GM19467 (cell line): ENCODE data around the gene SIX3.

Experiments
- ATAC-seq: cut with Tn5 transposase; IDR thresholded peaks from one replicate; pipeline ENCODE4 v1.9.1; 2021; ENCODE audit warnings: mild to moderate bottlenecking, moderate library complexity; ENCODE audit not compliant: unreplicated experiment

Gene SIX3

DNA sequence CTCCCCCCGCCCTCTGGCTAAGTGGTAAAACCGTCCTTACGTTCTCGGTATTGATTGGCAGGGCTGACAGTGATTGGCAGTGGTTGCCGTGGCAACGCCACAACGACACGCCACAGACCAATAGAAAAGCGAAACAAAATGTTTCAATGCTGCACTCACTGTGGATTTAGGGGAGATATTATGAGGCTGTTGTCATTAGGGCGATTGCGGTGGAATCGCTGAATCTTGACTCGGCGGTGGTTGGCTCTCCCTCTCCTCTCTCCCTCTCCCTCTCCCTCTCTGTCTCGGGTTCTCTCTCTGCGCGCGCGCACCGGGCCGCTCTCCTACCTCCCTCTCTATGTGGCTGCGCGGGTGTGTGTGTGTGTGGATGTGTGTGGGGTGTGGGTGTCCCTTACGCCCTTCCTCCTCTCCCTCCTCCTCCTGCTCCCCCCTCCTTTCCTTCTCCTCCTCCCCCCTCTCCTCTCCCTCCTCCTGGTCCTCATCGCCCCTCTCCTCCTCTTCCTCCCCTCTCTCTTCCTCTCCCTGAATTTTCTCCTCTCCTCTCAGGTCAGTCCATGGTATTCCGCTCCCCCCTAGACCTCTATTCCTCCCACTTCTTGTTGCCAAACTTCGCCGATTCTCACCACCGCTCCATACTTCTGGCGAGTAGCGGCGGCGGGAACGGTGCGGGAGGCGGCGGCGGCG, at the start of gene SIX3:
Gene SIX3 (plus strand): TSS at position 152 of the 684 bp plus-strand sequence. CDS start 403 bp downstream, at position 555.
- ATAC-seq = peak; percentile 55

DNA sequence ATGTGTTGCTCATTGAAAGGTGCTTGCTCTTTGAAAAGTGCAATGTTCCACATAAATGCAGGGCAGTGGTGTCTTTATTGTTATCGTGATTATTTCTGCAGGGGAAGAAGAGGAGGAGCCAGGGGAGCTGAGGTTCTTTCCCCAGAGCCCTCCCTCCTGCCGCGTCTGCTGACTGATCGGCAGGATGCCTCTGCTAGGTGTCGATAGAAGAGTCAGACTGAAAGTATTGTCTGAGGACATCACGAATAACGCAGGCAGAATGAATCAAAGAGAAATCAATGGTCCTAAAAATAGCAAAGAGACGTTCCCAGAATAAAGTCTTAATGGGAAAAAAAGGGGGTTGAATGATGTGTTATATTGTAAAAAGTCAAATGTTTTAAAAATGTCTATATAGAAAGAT, 47.4 kb upstream of the SIX3 start:
- ATAC-seq = no peak

DNA sequence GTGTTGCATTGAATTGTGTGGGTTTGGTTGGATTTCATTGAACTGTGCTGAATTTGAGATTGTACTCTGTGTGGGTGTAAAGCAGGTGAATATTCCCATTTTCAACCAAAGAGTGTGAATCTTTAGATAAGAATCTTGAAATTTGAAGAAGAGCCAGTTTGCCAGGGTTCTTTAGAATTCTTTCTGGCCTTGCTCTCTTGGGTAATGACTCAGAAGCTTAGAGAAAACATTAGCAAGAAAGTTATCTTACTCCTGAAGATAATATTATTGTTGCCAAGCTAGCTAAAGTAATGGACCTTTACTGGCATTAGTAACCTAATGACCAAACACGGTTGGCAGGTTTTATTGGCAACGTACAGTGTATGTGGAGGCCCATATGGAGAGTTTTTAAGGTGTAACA, 46.4 kb upstream of the SIX3 start:
- ATAC-seq = no peak

DNA sequence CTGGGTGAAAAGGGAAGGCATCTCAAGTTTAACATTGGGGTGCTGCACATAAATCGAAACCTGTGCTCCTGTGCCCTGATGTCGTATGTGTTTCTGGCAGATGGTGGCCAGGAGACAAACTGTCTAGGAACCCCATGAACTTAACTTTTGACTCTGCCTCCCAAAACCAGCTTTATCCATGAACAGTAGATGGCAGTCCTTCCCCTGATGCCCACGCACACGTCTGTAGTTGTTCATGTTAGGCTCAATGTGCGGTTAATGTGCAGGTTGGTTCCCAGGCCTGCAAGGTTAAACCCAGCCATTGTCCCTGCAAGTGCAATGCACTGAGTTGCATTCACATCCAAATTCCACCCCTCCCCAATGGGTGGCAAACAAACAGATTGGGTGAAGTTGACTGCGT, 44.1 kb upstream of the SIX3 start:
- ATAC-seq = no peak

DNA sequence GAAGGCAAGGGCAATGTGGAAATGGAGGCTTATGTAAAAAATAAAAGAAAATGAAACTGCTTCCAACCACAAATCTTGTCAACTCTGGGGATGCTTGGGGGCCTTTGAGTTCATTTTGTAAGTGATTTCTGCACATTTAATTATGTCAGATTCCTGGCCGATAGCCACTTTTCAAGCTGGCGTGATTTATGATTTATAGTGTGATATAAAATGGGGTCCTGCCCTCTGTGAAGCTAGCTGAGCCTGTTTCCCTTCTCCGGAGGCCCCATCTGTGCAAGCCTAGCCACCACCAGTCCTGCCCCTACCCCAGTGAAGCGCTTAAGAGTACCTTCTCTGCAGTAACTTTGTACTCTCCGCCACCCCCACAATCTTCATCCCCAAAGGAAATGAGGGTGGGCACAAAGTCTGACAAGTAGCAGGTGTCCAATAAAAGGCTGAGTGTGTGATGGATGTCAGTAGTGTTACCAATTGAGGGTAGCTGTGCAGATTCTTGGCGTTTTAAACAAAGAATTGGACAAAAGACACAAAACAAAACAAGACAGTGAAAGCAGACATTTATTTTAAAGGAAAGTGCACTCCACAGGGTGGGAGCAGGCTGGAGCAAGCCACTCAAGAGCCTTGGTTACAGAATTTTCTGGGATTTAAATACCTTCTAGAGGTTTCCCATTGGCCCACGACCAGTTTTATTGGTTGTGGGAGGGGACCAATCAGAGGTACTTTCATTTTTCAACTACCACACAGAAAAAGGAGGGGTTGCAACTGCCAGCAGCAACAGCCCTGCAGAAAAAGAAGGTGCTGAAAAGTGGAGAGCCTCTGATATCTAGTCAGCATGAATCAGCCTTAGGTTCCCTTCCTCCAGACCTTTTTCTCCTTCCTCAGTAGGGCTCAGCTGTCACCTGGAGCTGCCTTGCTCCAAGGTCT, 39.0 kb upstream of the SIX3 start:
- ATAC-seq = no peak

DNA sequence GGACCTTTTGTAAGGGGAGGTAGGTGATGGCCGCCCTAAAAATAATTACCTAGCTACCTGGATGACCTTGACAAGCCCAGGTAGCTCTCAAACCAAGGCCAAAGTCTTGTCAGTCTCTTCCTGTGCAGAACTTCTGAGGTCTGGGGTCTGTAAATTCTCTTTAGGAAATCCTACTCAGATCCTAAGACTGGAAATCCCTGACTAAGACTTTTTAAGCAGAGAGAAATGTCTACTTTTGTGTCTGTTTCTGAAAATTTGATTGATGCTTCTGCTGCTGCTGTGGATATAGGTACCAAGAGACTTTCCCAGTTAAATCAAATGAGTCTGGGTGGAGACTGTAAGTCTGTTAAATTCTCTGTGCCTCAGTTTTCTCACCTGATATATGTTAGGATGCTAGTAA, 36.9 kb upstream of the SIX3 start:
- no peak for ATAC-seq

DNA sequence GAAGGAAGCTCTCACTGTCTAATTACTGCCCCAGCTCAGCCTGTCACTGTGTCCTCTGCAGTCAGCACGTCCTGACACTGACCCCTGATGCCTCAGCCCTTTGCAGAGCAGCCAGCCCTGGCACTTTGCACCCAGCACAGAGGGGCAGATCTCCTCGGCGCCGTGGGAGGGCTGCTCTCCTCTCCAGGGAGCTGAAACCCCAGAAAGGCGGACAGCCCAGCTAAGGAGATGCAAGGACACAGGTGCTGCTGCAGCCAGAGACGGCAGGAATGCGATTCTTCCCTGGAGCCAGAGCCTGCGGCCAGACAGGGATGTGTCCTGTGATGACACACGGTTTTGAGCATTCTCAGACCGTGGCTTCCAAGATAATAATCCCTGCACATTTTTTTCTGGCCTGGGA, 34.5 kb upstream of the SIX3 start:
- ATAC-seq = no peak

DNA sequence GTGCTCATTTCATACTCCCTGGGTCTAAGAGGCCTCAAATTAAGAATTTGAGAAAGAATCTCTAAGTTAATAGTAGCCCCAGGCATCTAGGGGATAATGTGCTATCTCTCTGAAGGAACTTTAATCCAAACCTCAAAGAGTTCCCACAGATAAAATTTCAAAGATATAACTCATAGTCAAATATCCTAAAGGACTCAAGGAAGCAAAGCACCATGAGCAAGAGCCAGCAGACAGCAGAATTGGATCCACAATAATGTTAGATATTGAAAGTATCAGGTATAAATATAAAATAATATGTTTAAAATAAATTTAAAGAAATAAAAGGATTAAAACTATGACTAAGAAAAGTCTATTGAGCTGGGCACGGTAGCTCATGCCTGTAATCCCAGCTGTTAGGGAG, 31.7 kb upstream of the SIX3 start:
- no peak for ATAC-seq

DNA sequence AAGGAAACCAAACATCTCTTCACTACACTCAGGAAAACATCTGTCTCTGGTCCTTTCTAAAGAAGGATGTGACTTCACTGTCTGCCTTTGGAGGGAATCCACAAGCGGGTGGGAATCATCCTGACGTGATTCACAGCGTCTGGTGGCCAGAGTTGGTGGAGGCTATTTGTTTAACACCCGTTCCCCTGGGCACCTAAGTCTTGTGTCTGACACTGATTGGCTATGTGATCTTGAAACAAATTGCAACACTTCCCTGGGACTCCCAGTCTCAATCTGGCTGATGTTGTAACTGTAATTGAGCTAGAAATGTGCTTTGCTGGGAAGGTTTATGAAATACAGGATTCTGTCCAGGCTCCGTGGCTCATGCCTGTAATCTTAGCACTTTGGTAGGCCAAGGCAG, 28.8 kb upstream of the SIX3 start:
- no peak for ATAC-seq

DNA sequence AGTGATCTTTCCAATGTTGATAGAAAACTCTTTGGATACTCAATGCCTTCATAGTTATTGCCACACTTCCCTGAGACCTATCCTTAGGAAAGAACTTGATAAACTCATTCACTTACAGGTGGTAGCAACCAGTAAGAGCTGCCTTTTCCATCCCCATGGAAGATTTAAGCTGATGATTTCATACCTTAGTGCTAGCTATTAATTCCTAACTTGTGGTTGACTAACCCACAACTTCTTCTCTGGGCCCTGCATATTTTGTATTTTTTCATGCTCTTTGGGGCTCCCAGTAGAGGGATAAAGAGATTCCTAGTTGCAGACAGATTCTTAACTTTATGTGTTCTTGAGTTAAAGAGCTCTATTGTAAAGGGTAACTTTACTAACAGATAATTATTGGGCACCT, 25.2 kb upstream of the SIX3 start:
- ATAC-seq = no peak

DNA sequence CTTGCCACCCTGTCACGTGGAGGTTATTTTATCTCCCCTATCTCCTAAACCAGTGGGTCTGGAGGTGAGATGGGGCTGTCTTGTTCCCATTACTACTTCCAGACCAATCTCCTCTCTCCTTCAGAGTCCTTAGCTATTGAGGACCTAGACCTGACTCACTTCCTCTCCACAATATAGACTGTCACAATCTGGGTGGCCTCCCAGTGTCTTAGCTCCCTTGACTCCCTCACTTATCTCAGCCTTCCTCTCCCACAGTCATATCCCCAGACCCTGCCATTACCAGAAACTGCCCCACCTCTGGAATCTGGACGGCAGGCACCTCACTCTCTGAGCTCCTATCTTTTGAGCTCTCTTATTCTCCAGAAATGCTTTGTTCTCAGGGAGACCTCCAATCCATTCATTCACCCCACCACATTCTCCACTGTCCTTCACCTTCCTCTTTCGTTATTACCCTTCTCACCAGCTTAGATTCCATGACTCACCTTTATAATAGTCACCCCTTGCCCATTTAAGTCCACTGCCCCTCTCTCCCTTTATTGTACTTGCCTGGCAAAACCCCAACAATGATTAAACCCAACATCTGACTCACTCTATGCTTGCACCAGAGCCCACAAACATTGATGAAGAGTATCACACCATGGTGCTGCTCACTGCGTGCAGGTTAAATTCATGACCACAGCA, 23.3 kb upstream of the SIX3 start:
- ATAC-seq = no peak

DNA sequence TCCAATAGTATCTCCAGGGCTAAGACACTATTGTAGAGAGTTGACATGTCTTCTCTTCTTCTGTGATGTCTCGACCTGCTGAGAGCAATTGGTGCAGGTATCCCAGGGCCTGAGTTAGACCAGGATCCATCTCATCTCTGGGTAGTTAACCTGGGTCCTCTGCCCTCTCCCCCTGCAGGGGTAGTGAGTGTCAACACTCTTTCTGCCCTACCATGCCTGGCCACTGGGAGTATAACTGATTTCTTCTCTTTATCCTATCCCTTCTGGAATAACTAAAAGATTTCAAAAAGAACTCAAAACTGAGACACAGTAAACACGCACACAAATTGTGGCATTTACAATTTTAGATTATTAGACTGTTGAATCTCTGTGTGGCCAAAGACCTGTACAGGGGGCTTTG, 20.8 kb upstream of the SIX3 start:
- ATAC-seq = no peak

DNA sequence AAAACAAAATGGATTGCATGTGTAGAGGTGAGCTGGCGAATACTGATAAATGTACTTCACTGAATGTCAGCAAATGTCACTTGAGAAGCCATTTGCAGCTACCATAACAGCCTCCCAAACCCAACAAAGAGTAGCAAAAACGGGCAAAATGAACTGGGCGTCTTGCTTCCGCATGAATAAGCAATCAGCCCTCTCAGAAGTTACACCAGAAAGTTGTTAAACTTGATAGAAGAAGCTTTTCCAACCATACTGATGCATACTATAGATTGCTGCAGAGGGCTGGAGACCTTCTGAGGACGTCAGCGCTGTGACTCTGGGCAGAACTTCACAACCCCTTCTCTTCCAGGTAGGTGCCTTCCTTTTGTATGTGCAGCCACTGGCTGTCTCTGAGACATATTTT, 18.7 kb upstream of the SIX3 start:
- no peak for ATAC-seq

DNA sequence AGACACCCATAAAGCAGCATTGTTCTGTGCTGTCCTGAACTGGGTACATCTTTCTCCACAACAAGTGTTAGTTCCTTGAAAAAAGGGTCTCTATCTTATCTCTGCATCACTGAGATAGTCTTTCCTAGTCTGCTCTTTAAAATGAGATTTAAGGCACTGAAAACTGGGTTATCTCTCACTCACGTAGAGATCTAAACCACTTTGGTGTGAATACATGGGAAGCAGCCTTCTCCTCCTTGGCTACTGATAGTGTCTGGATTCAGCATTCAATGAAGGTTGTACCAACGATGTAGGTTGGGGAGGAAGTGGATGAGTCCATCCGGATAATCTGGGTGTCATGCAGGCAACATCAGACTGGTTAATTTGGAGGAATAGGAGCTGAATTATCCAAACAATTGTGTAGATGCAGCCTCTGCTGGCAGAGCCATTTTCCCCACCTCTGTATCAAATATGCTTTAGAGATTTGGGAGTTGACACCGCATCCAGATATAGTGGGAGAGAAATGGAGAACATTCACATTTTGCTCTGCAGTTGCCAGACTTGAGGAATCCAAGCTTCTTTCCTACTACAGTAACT, 15.9 kb upstream of the SIX3 start:
- ATAC-seq = no peak

DNA sequence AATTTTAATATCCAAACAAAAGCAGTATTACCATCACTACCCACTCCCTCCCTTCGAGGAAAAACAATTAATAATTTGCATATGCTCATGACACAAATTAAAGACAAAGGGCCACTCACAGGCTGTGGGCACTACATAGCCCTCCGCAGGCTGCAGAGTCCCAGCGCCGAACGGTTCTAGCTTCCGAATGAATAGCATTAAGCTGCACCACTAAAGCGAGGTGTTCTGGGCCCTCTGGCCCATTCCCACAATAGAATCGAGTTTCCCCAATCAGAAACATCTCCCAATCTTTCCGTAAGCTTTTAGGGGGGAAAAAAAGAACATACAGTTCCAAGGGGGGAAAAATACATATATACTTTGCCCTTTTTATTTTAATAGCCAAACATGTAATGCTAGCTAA, 14.5 kb upstream of the SIX3 start:
- ATAC-seq = no peak

DNA sequence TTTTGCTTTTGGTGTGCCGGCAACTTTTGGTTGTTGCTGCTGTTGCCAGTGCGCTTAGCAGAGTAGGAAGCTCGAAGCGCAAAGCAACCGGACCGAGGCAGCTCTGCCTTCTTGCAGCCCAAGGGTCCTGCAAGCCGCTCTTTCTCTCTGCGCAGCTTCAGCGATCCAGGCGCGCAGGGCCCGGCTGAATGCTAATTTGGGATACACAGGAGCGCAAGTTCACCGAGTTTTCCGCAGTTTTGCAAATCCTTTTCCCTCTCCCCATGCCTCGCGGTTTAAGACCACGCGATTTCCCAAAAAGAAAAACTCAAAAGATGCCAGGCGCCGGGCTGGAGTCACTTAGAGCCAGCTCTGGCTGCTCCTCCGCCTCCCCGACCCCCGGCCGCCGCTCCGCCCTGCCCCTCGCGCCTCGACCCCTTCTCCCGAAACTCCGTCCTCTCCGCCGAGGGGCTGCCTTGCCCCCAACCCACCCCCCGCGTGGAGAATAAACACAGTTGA, 13.5 kb upstream of the SIX3 start:
- no peak for ATAC-seq

DNA sequence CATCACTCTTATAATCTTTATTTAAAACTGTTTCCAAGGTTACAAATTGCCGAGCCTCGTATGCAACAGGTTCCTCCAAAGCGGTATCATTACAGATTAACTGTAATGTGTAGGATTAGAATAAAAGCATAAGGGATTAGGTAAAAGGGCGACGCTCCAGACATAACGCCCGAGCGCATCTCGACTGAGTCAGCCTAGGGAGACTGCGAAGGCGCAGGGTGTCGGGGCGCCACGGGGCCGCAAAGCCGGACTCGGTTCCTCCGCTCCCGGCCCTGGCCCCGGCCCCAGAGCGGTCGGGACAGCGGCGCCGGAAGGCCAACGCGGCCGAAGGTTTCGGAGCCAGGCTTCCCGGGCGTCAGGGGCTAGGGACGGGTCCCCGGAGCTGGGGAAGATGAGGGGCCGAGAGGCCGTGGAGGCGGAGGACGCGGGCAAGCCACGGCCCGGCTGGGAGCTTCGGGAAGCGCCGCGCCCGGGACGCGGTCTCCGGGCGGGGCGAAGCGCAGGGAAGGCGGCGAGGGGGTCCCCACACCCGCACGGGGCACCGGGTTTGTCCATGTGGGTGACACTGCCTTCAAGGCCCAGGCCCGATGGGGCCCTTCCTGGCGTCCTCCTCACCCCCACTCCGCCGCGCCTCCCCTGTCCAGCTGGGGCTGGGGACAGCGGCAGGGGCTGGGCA, 12.9 kb upstream of the SIX3 start:
- ATAC-seq = no peak

DNA sequence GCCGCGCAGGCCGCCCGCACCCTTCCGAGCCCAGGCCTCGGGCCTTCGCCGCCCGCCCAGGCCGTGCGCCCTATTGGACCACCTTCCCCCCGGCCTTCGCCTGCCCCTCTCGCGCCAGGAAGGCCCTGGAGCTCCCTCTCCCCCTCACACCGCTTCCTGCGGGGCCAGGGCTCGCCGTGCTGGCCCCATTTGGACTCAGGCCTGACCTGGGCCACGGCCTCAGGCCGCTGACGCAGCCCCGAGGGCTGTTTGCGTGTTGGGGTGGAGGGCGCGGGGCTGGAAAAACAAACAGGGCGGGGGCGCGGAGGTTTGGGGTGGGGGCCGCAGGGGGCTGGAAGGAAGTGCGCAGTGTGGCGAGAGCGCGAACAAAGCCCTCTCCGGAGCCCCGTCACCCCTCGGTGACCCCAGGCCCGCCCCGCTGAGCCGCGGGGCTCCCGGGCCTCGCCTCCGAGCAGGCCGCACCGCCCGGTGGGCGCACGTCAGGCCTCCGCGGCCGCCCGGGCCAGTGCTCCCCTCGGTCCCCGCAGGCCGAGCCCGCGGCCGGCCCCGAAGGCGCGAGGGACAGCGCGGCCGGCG, 12.3 kb upstream of the SIX3 start:
- no peak for ATAC-seq

DNA sequence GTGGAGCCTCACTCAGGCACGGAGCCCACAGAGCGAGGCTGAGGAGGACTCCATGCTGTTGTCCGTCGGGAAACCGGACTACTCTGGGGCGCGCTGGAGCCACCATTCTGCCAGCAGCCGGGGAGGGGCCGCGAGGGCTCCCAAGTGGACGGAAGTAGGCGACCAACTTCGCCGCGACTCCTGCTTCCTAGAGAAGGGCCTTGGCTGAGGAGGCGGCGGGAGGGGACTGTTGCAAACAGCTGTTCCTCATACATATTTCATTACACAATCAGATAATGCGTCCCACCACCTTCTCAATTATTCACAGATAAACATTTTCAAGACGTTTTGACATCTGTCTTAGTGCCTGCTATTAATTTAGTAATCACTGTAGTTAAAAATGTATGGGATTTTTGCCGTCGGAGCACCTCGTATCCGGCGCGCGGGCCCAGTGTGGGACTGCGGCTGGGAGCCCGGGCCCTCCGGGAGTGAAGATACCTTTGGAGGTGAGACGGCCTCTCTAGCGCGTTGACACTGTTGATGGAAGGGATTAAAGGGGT, 11.7 kb upstream of the SIX3 start:
- no peak for ATAC-seq
